GM19452 (cell line): Measurements from ENCODE around the gene INHA.

Experiments
- ATAC-seq: cut with Tn5 transposase; IDR thresholded peaks from one replicate; pipeline ENCODE4 v1.9.1; 2021; ENCODE audit not compliant: unreplicated experiment

INHA gene

DNA sequence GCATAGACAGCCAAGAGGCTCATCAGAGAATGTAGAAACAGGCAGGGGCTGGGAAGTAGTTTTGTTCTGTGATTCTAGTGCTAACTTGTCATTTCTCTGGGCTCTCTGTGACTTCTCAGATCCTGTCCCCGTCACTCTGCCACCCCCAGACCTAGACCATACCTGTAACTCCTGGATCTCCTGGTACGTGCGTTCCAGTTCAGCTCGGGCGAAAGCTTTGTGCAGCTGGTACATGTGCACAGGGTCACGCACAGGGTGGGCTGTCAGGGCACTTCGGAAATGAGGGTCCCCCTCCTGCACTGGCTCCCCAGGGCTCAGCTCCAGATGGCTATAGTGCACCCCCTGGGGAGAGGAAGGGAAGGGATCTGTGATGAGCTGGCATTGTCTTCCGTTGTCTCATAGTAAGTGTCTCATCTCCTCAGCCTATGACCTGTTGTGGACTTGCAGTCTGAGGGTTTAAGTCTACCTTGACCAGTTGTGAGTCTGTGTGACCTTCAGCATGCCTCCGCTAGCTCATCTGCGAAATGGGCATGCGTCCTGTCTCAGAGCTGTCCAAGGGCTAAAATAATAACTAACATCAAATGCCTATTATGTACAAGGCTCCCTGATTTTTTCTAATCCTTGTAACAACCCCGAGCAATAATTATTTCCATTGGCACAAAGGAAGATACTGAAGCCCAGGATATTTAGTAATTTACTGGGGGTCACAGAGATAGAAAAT, 31.2 kb upstream of the INHA start:
- no peak for ATAC-seq

DNA sequence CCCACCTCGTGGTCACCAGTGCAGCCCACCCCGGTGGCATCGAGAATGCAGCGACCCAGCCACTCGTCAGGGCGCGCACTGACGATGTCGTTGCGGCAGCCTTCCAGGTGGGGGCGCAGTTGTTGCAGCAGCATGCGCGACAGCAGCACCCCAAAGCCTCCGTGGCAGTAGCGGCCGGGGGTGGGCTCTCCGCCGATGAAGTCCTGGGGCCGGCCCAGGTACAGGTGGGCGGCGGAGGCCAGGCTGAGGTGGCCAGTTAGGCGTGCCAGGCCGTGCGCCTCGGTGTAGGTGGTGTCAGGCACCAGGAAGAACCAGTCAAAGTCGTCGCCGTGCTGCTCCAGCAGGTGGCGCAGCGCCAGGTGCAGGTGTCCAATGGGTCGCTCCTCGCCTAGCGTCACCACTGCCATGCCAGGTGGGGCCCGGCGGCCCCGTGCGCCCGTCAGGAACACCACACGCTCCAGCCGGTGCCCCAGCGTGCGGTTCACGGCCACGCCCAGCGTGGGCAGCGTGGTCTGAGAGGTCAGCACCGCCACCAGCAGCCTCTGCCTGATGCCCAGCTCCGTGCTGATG, 30.4 kb upstream of the INHA start:
- ATAC-seq, result peak; percentile 44

DNA sequence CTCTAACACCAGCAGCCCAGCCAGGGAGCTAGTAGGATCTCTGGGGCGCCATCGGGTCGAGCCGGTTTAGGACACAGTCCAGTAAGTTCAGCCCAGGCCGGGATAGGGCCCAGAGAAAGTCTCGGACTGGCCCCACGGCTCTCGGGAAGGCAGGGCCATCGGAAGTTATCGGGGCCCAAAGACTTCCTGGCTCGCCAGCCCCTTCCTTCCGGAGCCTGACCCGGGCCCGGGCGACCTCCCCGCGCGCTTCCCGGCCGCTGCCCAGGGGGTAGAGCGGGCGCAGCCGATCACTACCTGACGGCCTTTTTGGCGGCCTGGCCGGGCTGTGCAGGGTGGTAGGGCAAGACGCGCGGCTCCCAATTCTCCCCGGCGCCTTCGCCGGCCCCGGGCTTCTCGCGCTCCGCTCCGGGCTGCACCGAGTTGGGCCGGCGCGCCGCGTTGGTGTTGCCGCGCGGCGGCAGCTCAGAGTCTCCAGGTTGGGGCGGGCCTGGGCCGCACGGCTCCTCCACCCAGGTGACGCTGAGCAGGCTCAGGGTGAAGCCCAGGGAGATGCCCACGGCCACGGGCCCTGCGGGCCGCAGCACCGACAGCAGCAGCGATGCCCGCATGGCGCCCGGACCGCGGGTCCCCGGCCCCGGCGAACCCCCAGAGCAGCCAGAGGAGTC, 29.0 kb upstream of the INHA start:
- peak; percentile 41 for ATAC-seq

DNA sequence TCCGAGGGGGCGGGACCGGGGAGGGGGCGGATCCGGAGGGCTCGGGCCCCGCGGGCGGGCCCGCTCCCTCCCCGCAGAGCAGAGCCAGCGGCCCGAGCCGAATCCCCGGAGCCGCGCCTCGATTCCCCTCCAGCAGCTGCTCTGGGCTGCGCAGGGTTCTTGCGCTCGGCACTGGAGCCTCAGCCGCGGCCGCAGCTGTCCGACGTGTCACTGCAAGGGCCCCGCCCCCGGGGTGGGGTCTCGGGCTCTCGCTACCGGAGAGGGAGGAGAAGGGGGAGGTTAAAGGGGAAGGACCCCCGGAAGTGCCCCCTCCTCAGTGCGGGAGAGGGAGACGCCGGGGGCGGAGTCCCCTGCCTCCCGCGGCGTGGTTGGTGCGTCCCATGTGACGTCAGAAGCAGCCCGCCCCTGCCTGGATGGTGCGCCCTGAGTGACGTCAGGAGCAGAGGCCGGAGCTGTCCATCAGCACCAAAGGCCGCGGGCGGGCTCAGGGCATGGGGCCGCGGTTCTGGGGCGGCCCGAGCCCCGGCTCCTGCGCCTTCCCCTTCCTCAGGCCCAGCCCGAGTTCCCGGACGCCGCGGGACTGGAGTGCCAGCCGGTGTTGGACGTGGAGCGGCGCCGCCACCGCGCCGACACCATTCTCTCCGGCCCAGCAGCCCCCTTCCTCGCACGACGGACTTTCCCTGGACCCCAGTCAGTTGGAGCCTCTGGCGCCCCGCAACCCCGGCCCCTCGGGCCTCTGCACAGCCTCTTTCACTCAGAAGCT, 28.3 kb upstream of the INHA start, which contains the start of the genes CHPF and TMEM198:
Gene CHPF, minus strand, starts transcription at position 214 of the 763 bp plus-strand sequence. CDS start 271 bp downstream, outside the sequence.
Gene TMEM198, plus strand, starts transcription at position 433 of the 763 bp plus-strand sequence. CDS start 700 bp downstream, outside the sequence.
- peak; percentile 76 for ATAC-seq

DNA sequence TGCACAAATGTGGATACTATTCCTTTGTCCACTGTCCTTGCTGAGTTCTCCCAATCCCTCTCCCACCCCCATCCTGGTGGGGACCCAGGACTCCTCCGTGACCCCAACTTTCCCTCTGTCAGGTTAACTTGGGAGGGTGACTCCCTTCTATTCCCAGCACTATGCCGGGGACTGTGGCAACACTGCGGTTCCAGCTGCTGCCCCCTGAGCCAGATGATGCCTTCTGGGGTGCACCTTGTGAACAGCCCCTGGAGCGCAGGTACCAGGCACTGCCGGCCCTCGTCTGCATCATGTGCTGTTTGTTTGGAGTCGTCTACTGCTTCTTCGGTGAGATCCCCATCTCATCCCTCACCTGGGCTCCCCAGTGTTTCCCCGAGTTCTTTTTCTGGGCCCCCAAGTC, 27.5 kb upstream of the INHA start:
- ATAC-seq, result no peak

DNA sequence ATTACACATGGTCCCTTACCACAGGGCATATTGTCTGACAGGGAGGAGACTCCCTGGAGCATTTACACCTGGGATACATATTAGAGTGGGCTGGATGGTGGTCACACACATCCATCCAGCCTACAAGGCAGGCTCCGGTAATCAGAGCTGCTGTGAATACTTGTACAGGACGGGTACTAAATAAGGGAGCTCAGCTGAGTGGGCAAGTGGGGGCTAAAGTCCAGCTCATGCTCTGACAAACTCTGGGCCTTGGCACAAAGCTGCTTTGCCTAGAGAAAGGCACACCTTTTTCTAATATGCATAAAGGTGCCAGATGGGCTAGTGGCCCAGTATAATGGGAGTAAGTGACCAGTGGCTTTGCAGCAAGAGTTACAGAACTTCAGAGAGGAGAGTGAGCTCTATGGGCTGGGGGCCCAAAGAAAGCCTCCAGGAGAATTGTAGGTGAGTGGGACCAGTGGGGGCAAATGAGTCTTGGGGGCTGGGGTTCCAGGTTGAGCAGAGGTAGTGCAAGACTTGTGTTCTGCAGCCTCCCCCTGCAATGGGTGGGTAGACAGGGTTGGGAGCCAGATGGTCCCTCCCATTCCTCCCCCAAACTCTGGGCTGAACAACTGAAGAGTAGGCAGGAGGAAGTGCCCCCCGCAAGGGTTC, 26.7 kb upstream of the INHA start:
- no peak for ATAC-seq

DNA sequence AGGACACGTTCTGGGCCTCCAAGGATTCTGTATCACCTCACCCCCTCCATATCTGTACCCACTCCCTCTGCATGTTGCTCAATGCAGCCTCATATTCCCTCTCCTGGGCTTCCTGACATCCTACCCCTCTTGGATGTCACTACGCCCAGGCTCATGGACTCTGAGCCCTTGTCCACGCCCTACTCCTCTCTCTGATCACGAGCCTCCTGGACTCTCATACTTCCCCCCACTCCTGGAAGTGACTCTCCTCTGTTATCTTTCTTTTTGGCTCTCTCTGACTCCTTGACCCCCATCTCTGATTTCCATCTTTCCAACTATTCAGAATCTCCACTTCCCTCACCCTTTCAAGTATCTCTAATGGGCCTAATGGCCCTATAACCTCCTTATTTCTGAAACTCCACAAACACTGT, 26.2 kb upstream of the INHA start:
- no peak for ATAC-seq

DNA sequence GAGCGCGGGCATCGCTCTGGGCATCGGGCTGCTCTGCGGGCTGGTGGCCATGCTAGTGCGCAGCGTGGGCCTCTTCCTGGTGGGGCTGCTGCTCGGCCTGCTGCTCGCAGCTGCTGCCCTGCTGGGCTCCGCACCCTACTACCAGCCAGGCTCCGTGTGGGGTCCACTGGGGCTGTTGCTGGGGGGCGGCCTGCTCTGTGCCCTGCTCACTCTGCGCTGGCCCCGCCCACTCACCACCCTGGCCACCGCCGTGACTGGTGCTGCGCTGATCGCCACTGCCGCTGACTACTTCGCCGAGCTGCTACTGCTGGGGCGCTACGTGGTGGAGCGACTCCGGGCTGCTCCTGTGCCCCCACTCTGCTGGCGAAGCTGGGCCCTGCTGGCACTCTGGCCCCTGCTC, 24.5 kb upstream of the INHA start:
- ATAC-seq, result no peak

DNA sequence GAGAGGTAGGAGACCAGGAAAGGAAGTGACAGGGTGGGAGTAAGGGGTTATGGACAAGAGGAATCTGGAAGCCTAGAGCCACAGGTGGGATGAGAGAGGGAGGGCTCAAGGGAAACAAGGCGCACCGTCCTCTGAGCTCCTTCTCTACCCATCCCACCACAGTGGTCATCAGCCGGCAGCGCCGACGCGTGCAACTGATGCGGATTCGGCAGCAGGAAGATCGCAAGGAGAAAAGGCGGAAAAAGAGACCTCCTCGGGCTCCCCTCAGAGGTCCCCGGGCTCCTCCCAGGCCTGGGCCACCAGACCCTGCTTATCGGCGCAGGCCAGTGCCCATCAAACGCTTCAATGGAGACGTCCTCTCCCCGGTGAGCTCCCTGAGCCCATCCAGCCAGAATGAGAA, 23.1 kb upstream of the INHA start:
- ATAC-seq, result no peak

DNA sequence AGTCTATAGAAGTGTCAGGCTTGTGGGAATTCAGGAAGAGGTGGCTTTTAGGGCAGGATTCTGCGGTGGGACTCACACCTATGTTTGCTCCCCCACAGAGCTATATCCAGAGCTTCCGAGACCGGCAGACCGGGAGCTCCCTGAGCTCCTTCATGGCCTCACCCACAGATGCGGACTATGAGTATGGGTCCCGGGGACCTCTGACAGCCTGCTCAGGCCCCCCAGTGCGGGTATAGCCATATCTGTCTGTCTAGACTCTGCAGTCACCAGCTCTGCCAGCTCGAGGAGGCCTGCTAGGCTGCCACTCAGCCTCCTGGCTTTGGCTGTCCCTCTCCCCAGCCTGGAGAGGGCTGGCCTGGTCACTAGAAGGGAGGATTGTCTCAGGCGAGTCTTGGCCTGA, 22.5 kb upstream of the INHA start:
- no peak for ATAC-seq

DNA sequence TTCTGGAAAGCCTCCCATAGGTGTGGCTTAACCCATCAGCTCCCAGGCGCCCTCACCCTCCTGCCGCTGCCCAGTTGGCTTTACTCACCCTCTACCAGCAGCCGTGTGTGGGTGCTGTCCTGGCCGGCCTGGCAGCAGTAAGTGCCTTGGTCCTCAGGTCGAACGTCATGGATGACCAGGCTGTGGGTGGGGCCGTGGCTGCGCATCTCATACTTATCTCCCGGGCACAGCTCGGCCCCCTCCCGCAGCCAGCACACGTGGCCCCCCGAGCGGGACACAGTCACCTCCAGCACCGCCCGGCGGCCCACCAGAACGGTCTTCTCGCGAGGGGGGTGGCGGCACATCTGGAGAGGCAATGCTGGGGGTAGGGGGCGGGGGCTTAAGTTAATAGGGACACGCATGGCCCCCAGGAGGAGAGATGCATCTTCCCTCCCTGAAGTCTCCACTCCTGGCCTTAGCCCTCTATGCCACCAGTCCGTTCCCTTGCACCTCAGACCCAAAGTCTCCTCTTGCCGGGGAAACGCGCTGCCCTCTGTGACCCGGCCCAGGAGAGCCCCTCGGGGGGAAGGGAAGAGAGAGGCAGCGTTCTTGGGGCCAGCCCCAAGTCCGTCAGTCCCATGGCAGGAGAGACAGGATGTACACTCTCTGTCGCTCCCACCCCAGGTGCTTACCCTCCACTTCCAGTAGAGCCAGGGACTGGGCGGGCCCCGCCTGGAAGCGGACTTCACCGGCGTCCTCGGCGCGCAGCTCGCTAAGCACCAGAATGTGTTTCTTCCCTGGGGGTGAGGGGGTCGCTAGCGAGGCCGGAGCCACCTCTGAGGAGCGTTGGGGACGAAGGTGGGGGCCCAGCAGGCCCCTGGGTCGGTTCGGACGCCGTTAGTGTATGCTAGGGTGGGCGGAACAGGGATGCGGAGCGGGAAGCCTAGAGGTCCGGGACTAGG, 20.4 kb upstream of the INHA start:
- peak; percentile 19 for ATAC-seq

DNA sequence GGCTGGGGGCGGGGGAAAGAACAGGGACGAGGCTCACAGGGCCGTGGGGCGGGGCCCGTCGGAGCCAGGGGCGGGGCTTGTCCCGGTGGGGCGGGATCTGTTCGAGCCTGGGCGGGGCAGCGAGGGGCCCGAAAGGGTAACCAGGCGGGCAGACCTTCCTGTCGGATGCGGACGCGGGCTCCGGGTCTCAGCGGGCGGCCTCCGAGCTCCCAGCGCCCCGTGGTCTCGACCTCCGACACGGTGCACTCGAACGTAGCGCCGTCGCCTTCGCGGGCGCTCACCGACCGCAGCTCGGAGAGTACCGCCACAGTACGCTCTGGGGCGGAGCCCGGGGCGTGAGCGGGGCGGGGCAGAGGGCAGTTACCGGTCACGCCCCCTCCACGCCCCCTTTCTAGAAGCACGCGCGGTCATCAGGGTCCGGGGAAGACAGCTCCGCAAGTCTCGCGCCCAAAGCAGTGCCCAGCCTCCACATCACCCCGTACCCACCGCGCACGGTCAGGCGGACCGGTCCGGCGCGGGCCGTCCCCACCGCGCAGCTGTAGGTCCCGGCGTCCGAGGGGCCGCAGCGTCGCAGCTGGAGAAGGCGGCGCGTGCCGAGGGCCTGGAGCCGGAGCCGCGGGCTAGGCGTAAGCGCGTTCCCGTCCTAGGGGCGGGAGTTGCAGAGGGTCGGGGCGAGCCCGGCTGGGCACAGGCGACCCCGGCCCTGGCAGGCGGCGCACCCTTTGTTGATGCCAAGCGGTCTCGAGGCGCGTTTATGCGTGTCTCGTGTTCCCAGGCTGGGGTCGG, 19.5 kb upstream of the INHA start:
- ATAC-seq, result peak; percentile 93

DNA sequence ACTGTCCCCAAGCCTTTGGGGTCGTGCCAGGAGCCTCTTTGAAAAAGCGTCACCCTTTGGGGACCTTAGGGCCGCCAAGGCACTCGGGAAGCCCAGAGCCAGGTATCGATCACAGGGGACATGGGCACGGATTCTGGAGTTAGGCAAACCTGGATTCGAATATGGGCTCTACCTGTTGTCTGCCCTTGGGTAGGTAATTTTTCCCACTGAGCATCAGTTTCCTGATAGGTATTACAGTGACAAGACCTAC, 19.0 kb upstream of the INHA start:
- no peak for ATAC-seq

DNA sequence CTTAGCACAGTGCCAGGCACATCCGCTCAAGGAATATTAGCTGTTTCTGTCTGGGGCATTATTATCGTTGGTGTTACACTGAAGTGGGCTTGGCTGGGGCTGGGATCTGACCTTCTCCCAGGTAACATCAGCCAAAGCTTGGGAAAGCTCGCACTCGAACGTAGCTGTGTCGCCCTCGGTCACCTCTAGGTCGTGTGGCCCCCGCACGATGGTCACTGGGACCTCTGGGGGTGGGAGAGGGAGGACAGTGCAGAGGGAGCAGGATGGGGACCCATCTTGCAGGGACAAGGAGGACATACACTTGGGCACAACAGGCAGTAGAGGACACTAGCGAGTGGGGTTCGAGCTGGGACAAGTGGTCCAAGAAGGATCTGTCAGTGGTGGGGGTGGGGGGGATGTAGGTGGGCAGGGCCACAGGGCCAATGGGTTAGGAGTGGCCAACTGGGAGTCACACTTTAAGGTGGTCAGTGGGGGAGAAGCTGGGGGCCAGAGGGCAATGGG, 18.6 kb upstream of the INHA start:
- ATAC-seq, result no peak

DNA sequence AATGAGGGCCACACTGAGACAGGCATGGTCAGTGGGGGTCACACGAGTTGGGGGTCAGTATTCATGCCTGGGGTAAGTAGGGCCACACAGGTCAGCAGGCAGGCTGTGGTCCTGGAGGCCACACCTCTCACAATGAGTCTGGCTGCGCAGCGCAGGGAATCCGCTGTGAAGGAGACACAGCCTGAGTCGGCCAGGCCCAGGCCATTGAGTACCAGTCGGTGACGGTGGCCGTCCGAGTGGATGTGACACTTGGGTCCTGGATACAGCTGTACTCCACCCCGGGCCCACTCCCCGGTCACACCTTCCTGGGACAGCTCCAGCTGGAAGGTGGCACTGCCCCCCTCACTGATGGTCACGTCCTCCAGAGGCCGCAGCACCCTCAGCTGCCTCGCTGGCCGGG, 17.8 kb upstream of the INHA start:
- no peak for ATAC-seq

DNA sequence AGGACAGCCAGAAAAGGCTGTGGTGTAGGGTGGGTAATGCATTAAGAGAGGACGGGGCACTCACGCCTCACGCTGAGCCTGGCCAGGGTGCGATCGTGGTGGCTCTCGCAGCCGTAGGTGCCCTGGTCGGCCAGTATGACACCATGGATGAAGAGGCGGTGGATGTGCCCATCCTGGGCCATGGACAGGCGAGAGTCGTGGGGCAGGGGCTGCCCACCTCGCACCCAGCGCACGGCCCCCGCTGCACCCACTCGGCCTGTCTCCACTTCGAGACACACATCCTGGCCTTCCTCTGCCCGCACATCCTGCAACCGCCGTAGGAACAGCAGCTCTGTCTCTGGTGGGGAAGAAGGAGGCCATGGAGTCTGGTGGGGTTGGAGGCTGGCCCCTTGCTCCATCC, 16.2 kb upstream of the INHA start:
- no peak for ATAC-seq

DNA sequence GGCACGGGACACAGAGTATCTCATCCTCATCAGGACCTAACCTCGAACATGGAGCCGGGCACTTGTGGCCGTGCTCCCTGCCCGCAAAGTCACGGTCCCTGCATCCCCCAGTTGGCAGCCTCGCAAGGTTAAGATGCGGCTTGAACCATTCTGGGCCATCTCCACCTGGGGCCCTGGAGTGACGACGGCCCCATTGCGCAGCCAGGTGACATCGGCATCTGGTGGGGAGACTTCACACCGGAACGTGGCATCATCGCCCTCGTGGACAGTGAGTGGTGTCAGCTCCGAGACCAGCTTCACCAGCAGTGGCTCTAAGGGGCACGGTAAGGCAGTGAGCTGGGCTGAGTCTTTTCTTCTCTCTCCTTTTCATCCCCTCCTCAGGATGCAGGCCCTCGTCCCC, 15.7 kb upstream of the INHA start:
- ATAC-seq, result no peak

DNA sequence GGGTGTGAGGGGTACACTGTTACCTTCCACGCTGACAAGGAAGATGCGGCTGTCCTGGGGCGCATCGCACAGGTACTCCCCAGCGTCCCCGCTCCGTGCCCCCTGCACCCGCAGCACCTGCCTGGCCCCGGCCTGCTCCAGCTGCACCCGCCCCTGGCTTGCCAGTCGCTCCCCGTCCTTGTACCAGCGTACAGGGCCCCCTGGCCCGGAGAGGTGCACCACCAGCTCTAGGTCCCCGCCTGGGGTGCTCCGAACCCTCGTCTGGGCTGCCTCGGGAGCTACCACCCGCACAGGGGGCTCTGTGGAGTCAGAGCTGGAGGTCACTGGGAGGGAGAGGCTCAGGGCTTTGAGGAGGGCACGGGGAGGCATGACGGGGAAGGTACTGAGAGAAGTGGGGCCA, 14.8 kb upstream of the INHA start:
- ATAC-seq, result no peak
